GM06990 (cell line): Measurements from ENCODE around the gene IL1RAPL1.

ENCODE experiments used
- DNase-seq: peaks from one replicate; pipeline ENCODE4 v3.0.0-alpha.2; 2011; ENCODE audit not compliant: insufficient read length; ENCODE audit errors: extremely low read depth
- H3K27me3 ChIP-seq: replicated peaks from 2 replicates; pipeline ENCODE4 v1.6.0; 2011; ENCODE audit warnings: low read length; ENCODE audit not compliant: control insufficient read depth, insufficient read depth
- H3K36me3 ChIP-seq: 2 replicates; pipeline ENCODE4 v1.5.1; 2011; ENCODE audit warnings: low read length; ENCODE audit not compliant: control insufficient read depth, insufficient read depth
- H3K4me3 ChIP-seq: replicated peaks from 2 replicates; pipeline ENCODE4 v1.5.1; 2011; ENCODE audit warnings: low read depth, mild to moderate bottlenecking, control low read depth, low read length
- TF ChIP-seq, protein P1 (sequence below): IDR thresholded peaks from 2 replicates; pipeline ENCODE4 v1.5.1; 2011; ENCODE audit warnings: low read length, control low read depth, mild to moderate bottlenecking, inconsistent platforms; ENCODE audit not compliant: insufficient read depth, poor library complexity, severe bottlenecking

Gene IL1RAPL1

DNA sequence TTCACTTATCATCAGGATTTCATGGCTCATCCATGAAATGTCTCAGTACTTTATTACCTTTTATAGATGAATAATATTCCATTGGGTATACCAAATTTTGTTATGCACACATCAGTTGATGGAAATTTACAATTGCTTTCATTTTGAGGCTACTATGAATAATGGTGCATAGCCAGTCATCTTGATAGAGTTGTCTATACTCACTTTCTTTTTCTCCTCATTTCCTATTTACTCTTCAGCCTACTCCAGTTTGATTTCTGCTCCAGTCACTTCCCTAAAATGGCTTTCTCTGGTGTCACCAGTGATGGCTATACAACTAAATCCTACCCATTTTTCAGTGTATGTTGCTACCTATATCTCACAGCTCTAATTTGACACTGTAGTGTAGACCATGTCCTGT, 884.6 kb downstream of the IL1RAPL1 start:
- Histone ChIP-seq H3K27me3 (no peaks in the 10 kb centered on the region), H3K4me3 (no peak overlapping the region), H3K36me3 (no peaks in the 10 kb centered on the region)
- DNase-seq, result no peak
- TF ChIP-seq, protein P1, sequence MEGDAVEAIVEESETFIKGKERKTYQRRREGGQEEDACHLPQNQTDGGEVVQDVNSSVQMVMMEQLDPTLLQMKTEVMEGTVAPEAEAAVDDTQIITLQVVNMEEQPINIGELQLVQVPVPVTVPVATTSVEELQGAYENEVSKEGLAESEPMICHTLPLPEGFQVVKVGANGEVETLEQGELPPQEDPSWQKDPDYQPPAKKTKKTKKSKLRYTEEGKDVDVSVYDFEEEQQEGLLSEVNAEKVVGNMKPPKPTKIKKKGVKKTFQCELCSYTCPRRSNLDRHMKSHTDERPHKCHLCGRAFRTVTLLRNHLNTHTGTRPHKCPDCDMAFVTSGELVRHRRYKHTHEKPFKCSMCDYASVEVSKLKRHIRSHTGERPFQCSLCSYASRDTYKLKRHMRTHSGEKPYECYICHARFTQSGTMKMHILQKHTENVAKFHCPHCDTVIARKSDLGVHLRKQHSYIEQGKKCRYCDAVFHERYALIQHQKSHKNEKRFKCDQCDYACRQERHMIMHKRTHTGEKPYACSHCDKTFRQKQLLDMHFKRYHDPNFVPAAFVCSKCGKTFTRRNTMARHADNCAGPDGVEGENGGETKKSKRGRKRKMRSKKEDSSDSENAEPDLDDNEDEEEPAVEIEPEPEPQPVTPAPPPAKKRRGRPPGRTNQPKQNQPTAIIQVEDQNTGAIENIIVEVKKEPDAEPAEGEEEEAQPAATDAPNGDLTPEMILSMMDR, result no peak

- H3K27me3 ChIP-seq, result no peaks in the 10 kb centered on the region
- TF ChIP-seq, protein P1, result no peak
- DNase-seq, result no peak
- H3K4me3 ChIP-seq, result peak overlapping the region; percentile 70
- no peaks in the 10 kb centered on the region for H3K36me3 ChIP-seq
Observed at GRCh38 chrX:29477878-29478277, 890.6 kb downstream of the IL1RAPL1 start.

- DNase-seq, result peak; percentile 42
- Histone ChIP-seq H3K36me3 (no peaks in the 10 kb centered on the region), H3K4me3 (peak overlapping the region; percentile 70), H3K27me3 (no peaks in the 10 kb centered on the region)
- TF ChIP-seq, protein P1, result peak; percentile 90
Observed at GRCh38 chrX:29478336-29479069, 891.3 kb downstream of the IL1RAPL1 start.

DNA sequence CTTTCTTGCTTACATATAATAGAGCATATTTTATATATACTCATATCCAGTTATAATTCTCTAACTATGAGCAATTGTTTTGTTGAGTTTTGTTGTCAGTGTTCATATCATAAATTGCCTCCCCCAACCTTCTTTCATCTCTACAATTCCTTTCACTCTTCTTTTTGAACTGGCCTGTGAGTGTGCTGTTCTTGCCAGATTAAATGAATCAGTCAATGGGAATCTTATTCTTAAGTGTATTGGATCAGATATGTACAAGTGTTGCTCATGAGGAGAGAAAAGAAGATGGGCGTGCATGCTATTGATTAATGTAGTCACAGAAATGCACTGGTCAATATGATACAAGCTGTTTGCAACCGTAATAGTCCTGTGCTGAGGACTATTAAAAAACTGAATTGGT, 900.0 kb downstream of the IL1RAPL1 start:
- TF ChIP-seq, protein P1, result no peak
- H3K27me3 ChIP-seq, result no peaks in the 10 kb centered on the region
- no peak overlapping the region for H3K4me3 ChIP-seq
- no peak for DNase-seq
- H3K36me3 ChIP-seq, result no peaks in the 10 kb centered on the region

DNA sequence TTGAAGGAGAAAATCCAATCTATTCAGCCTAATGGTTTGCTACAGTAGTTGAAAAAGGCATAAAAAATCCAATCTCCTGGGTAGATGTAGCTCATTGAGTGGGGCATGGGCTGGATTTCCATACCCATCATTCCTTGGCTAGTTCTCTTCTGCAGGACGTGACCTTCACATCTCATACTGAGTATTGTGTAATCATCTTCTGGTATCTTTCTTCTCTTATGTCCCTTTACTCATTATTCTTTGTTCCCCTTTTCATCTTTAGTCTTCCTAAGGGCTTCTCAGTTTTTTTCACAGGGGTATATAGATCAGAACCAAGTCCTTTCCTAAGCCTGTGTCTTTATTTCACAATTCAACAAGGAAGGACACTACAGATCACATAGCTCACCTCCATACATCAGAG, 900.5 kb downstream of the IL1RAPL1 start:
- DNase-seq, result no peak
- H3K27me3 ChIP-seq, result no peaks in the 10 kb centered on the region
- TF ChIP-seq, protein P1, result no peak
- no peak overlapping the region for H3K4me3 ChIP-seq
- H3K36me3 ChIP-seq, result no peaks in the 10 kb centered on the region
